Stimulated activated CD8-positive, alpha-beta memory T cell treated with anti-CD3 and anti-CD28 coated beads, Interleukin-12 subunit alpha, Interleukin-12 subunit beta, amount 100 ng/mL, for 4 hours (primary cell): ENCODE results near the gene LCN12.

Experiments
- DNase-seq: peaks from one replicate; pipeline ENCODE4 v3.0.0-alpha.2; 2020; ENCODE audit warnings: low read depth

The LCN12 gene

DNA sequence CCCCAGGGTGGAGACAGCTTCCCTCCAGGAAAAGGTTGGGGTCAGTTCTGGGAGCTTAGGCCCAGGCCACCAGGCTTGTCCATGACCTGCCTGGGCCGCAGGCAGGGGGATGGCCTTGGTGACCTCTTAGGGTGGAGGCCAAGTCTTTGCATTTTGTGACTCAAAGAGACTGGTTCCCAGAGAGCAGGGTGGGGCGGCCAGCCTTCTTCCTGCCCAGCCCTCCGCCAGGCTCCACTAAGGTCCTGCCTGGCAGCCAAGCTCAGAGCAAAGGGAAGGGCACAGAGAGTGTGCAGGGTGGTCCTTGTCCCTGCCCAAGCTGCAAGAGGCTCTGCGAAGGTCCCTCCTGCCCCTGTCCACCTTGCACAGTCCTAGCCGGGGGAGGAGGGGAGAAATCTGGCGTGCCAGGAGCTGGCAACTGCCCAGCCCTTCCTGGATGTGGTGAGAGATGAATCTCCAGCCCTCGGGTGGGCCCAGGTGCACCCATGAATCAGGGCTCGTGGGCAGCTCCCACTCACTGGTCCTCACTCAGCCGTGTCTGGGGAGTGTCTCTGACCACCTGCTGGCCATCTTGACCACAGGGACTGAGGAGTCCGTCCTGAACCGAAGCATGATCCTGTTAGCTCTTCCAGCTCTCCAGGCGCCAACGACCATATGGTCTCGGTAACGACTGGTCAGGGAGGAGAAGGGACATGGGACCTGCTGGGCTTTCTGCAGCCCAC lies 22.9 kb downstream of the LCN12 start:
- no peak for DNase-seq

DNA sequence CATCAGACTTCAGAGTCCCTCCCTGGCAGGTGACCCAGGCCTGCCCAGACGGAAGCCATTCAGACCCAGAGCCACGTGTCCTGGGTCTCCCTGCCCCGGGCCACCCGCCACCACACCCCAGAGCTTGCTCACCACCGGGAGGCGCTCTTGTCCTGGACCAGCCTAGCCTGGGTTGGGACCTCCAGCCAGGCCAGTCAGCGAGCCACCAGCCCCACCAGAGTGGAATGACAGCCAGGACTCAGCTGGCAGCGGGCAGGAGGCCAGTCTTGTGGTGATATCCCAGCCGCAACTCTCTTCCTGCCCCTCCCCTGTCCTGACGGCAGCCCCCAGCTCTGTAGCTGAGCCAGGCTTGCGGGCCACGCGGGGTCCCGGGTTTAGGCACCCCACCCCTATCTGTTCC lies 23.6 kb downstream of the LCN12 start:
- DNase-seq, result no peak

- DNase-seq, result no peak
Measured at GRCh38 chr9:136977223-136977622, 25.1 kb downstream of the LCN12 start, which contains the start of gene PTGDS. Gene PTGDS, plus strand, starts transcription at chr9:136977504. Its CDS starts 75 bp downstream, at chr9:136977579.

GRCh38 chr9:136977649-136978072 lies 25.6 kb downstream of the LCN12 start:
- DNase-seq, result no peak

- DNase-seq, result no peak
Measured at GRCh38 chr9:136978073-136978864, 26.2 kb downstream of the LCN12 start.

GRCh38 chr9:136978865-136979544 lies 26.9 kb downstream of the LCN12 start:
- DNase-seq, result no peak

DNA sequence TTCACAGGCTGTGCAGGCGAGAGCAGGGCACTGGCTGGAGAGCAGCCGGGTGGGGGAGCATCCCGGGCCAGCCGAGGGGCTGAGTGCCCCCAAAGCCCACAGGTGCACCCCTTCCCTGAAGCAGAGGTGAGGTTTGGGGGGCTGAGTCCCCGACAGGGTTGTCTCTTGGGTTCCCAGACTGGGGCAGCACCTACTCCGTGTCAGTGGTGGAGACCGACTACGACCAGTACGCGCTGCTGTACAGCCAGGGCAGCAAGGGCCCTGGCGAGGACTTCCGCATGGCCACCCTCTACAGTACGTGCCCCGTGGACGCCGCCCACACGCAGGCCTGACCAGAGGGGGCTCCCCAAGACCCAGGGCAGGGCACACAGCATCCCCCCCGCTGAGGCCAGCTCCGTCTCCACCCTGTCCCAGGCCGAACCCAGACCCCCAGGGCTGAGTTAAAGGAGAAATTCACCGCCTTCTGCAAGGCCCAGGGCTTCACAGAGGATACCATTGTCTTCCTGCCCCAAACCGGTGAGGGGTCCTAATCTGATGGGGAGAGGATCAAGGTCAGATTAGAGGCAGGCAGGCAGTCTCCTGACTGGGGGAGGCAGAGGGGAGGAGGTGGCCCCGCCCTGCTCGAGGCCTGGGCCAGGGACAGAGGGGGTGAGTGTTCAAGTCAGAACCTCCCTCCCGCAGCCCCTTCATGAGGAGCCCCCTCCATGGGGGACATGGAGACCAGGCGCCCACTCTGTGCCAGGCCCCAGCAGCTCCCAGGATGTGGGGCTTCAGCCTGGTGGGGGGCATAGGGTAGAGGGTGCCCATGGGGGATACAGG lies 27.9 kb downstream of the LCN12 start:
- DNase-seq, result no peak

- no peak for DNase-seq
Measured at GRCh38 chr9:136980669-136981478, 28.8 kb downstream of the LCN12 start.

DNA sequence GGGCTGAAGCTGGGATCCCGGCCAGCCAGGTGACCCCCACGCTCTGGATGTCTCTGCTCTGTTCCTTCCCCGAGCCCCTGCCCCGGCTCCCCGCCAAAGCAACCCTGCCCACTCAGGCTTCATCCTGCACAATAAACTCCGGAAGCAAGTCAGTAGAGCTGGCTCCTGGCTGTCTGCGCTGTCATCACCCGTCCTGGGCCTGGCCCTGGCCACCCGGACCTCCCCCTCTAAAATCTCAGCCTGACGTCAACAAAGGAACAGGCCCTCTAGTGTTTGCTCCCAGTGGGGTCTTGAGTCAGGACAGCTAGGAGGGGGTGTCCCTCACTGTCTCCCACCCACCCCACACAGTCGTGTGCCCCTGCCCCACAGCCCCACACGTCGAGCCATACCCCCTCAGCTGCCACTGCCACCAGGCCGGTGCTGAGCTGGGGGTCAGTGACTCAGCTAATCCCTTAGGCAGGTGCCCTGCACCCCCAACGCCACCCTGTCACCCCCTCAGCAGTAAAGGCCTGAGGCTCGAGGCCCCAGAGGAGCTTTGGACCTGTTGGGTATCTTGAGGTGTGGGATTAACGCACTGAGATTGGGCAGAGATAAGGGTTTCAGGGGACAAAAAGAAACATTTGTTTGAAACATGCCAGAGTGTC lies 29.6 kb downstream of the LCN12 start:
- no peak for DNase-seq

DNA sequence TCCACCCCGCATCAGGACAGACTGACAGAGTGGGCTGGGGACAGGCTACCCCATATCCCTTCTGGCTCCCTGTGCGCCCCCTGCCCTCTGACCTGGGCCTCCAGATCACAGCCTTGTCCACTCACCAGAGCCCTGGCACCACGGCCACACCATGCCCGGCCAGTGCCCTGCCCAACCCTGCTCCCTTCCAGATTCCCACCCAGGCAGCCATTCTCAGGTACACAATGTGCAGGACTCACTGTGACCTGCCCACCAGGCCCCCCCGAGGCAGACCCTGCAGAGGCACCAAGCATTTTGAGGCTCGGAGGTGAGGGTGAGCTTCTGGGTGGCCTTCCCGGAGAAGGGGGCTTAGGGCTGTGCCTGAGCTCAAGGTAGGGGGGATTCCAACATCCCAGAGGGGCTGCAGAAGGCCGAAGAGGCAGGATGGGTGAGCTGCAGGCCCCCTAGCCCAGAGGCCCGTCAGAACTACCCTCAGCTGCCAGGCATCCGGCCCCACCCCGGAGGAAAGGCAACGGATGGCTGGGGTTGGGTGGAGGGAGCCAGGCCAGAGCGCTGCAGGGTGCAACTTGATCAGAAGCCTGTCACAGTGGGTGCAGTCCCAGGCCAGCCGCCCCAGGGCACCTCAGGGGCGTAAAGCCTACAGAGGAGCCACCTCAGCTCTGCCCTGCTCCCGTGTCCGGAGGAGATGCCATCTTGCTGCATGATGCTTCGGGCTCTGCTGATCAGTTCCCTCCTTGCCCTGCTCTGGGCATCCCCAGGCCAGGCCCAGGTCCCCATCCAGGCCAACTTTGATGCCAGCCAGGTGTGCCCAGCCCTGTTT lies 30.4 kb downstream of the LCN12 start, which contains the start of gene LCNL1:
LCNL1 (plus strand) TSS at position 762 of the 820 bp plus-strand sequence. CDS start 594 bp downstream, outside the sequence.
- DNase-seq, result no peak

GRCh38 chr9:136983167-136983566 lies 31.1 kb downstream of the LCN12 start:
- no peak for DNase-seq

DNA sequence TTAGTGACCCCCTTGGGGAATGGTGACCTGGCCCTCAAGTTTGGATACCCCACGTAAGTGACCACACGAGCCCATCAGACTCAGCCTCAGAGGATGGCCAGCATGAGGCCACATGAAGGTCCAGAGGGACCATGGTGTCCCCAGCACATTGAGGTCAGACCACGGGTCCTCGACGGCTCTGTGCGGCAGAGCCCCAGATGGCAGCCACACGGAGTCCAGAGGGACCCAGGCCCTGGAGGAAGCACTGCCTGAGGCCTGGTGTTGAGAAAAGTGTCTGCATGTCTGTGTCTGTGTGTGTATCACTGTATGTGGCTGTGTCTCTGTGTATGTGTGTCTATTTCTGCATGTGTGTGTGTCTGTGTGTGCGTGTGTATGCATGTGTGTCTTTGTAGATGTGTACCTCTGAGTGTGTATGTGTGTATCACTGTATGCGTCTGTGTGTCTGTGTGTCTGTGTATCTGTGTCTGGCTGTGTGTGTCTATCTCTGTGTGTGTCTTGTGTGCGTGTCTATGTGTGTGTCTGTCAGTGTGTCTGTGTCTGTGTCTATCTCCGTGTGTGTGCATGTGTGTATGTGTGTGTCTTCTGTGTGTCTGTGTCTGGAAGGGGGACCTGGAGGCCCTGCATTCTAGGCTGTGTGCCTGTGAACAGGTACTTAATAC lies 31.7 kb downstream of the LCN12 start:
- DNase-seq, result no peak

DNA sequence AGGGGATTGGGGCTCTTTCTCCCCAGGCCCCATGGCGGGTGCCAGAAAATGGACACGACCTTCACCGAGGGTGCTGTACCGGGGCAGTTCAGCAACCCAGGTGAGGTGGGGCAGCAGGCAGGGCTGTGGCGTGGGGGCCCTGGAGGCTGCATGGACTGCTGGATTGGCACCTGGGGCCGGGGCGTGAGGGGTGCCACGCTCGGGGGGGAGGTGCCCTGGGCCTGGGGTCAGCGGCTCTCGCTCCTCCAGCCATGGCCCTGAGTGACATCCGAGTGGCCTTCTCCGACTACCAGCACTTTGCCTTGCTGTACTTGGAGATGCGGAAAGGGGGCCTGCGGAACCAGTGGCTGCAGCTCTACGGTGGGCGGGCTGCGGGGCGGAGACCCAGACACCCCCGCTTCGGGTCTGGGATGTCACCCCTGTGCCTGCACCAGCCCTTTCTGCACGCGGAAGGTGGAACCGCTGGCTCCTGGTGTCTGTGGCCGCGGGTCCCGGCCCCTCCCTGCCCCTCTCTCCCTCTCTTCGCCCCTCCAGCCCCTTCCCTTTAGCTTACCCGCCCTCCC lies 32.5 kb downstream of the LCN12 start:
- no peak for DNase-seq

DNA sequence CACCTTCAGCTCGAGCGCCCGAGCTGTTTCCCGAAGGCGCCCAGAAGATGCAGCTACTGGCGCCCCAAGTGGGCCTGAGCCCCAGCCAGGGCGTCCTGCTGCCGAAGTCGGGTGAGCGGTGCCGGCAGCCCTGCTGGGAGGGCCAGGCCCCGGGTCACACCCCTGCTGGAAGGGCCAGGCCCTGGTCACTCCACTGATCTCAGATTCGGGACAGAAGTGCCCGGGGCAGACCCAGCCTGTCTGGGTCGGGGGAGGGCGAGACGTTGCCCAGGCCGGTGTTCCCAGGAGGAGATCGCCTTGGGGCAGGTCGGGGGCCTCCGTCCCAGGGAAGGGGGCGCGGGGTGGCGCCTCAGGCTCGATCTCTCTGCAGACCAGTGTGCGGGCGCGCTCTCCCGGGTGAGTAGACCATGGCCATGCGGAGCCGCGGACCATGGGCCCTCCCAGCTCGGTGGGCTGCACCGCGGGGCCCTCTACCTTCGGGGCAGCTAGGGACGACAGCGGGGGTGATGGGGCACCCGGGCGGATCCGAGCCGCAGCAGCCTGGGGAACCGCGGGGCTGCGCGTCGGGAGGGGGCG lies 33.0 kb downstream of the LCN12 start:
- no peak for DNase-seq

- no peak for DNase-seq
Measured at GRCh38 chr9:136985853-136986252, 33.8 kb downstream of the LCN12 start.

DNA sequence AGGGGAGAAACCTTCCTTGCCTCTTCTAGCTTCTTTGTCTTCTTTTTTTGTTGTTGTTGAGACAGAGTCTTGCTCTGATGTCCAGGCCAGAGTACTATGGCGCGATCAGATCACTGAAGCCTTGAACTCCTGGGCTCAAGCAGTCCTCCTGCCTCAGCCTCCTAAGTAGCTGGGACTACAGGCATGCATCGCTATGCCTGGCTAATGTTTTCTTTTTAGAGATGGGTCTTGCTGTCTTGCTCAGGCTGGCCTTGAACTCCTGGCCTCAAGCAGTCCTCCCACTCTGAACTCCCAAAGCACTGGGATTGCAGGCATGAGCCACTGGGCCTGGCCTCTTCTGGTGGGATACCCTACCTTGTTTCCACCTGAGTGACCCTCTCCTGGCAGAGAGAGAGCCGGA lies 36.8 kb downstream of the LCN12 start:
- DNase-seq, result no peak

GRCh38 chr9:136990242-136990911 lies 38.3 kb downstream of the LCN12 start:
- no peak for DNase-seq
